GM12878 (cell line): ENCODE results near the gene LETM1.

Source experiments
- NR2F1 ChIP-seq: fragments of 450-650 bp; conservative IDR thresholded peaks from 2 replicates; pipeline ENCODE4 v1.6.1; 2017; ENCODE audit warnings: mild to moderate bottlenecking
- POLR2A ChIP-seq: IDR thresholded peaks from 2 replicates; pipeline ENCODE4 v1.6.1; 2011; ENCODE audit warnings: low read depth, mild to moderate bottlenecking, low read length
- SMC3 ChIP-seq: IDR thresholded peaks from 2 replicates; pipeline ENCODE4 v1.6.1; 2011; ENCODE audit warnings: low read length, improper control_type of control experiment, borderline replicate concordance
- TARDBP ChIP-seq: IDR thresholded peaks from 2 replicates; pipeline ENCODE4 v1.6.1; 2016; ENCODE audit warnings: borderline replicate concordance
- YBX1 ChIP-seq: fragments of 450-650 bp; IDR thresholded peaks from 2 replicates; pipeline ENCODE4 v1.6.1; 2016; ENCODE audit warnings: antibody characterized with exemption
- TF ChIP-seq, protein P1 (sequence below), 3 experiments: IDR thresholded peaks in 2 of 3; conservative IDR thresholded peaks in 1 of 3; 2 replicates each; pipeline ENCODE4 v1.5.1; 2011; ENCODE audit warnings: low read depth in 3 of 3, low read length in 3 of 3, mild to moderate bottlenecking in 3 of 3, control low read depth in 2 of 3, moderate library complexity in 2 of 3, inconsistent platforms in 1 of 3, mixed read lengths in 1 of 3; ENCODE audit not compliant: control insufficient read depth in 2 of 3, insufficient read depth in 1 of 3; ENCODE audit errors: extremely low read depth in 1 of 3
- TF ChIP-seq, protein P2 (sequence below): fragments of 450-650 bp; IDR thresholded peaks from 2 replicates; pipeline ENCODE4 v1.6.1; 2017; ENCODE audit warnings: mild to moderate bottlenecking
- TF ChIP-seq, protein P3 (sequence below): IDR thresholded peaks from 2 replicates; pipeline ENCODE4 v1.6.1; 2012; ENCODE audit warnings: mild to moderate bottlenecking, low read depth, low read length

DNA sequence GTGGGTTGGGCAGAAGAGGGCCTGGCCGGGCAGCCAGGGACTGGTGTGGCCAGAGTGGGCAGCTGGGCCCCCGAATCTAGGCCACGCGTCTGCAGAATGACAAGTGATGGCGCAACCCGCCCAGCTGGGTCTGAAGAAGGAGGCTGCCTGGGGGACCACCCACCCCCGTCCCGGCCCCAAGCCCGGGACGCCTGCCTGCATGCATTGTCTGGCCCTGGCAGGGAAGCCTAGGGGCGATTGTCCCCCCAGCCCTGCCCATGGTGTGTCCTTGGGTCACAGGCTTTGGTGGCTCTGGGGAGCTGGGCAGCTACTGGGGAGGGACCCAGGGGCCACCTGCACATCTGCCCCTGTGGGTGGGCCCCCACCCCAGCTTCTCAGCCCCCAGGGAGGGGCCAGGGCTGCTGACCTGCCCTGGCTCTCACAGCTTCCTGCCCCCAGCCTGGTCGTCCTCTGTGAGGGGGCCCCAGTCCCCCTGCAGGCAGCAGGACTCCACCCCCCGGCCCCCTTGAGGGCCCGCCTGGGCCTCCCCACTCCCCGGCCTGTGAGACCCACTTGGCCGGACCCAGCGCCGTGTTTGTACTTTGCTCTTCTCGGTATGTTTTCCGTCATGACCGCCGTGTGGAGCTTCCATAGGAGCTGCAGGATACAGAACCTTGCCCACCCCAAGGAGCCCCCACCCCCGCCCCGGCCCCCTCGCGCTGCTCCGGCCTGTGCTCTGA lies 57.9 kb downstream of the LETM1 start:
- TF ChIP-seq NR2F1 (no peak), SMC3 (no peak), TARDBP (no peak), YBX1 (no peak), POLR2A (no peak)
- TF ChIP-seq, protein P1, sequence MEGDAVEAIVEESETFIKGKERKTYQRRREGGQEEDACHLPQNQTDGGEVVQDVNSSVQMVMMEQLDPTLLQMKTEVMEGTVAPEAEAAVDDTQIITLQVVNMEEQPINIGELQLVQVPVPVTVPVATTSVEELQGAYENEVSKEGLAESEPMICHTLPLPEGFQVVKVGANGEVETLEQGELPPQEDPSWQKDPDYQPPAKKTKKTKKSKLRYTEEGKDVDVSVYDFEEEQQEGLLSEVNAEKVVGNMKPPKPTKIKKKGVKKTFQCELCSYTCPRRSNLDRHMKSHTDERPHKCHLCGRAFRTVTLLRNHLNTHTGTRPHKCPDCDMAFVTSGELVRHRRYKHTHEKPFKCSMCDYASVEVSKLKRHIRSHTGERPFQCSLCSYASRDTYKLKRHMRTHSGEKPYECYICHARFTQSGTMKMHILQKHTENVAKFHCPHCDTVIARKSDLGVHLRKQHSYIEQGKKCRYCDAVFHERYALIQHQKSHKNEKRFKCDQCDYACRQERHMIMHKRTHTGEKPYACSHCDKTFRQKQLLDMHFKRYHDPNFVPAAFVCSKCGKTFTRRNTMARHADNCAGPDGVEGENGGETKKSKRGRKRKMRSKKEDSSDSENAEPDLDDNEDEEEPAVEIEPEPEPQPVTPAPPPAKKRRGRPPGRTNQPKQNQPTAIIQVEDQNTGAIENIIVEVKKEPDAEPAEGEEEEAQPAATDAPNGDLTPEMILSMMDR (IDR thresholded peaks at IDR 0.05 in 2 of 3, conservative IDR thresholded peaks at IDR 0.05 in 1 of 3; ENCODE audit: control insufficient read depth in 2 of 3, extremely low read depth in 1 of 3, insufficient read depth in 1 of 3, low read depth in 3 of 3, low read length in 3 of 3) = no peak
- TF ChIP-seq, protein P2, sequence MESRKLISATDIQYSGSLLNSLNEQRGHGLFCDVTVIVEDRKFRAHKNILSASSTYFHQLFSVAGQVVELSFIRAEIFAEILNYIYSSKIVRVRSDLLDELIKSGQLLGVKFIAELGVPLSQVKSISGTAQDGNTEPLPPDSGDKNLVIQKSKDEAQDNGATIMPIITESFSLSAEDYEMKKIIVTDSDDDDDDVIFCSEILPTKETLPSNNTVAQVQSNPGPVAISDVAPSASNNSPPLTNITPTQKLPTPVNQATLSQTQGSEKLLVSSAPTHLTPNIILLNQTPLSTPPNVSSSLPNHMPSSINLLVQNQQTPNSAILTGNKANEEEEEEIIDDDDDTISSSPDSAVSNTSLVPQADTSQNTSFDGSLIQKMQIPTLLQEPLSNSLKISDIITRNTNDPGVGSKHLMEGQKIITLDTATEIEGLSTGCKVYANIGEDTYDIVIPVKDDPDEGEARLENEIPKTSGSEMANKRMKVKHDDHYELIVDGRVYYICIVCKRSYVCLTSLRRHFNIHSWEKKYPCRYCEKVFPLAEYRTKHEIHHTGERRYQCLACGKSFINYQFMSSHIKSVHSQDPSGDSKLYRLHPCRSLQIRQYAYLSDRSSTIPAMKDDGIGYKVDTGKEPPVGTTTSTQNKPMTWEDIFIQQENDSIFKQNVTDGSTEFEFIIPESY = no peak
- TF ChIP-seq, protein P3, sequence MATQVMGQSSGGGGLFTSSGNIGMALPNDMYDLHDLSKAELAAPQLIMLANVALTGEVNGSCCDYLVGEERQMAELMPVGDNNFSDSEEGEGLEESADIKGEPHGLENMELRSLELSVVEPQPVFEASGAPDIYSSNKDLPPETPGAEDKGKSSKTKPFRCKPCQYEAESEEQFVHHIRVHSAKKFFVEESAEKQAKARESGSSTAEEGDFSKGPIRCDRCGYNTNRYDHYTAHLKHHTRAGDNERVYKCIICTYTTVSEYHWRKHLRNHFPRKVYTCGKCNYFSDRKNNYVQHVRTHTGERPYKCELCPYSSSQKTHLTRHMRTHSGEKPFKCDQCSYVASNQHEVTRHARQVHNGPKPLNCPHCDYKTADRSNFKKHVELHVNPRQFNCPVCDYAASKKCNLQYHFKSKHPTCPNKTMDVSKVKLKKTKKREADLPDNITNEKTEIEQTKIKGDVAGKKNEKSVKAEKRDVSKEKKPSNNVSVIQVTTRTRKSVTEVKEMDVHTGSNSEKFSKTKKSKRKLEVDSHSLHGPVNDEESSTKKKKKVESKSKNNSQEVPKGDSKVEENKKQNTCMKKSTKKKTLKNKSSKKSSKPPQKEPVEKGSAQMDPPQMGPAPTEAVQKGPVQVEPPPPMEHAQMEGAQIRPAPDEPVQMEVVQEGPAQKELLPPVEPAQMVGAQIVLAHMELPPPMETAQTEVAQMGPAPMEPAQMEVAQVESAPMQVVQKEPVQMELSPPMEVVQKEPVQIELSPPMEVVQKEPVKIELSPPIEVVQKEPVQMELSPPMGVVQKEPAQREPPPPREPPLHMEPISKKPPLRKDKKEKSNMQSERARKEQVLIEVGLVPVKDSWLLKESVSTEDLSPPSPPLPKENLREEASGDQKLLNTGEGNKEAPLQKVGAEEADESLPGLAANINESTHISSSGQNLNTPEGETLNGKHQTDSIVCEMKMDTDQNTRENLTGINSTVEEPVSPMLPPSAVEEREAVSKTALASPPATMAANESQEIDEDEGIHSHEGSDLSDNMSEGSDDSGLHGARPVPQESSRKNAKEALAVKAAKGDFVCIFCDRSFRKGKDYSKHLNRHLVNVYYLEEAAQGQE = no peak
